H9 (cell line): ENCODE data around the gene SEBOX. TPM values are rescaled to one million over a fixed set of nuclear protein-coding genes. Genes with fewer than 3 reads are reported as not detected.

Experiments
- DNase-seq: peaks from one replicate; pipeline ENCODE4 v3.0.0-alpha.2; 2017
- H2AFZ ChIP-seq: one replicate; pipeline ENCODE4 v1.6.1; 2013; ENCODE audit warnings: mild to moderate bottlenecking, low read length, control low read depth, moderate library complexity
- H2AK5ac ChIP-seq: 2 replicates; pipeline ENCODE4 v1.6.1; 2013; ENCODE audit warnings: low read length, control low read depth, mixed read lengths; ENCODE audit not compliant: insufficient read length
- H2BK120ac ChIP-seq: one replicate; pipeline ENCODE4 v1.6.1; 2013; ENCODE audit warnings: low read depth, mild to moderate bottlenecking, low read length, control low read depth, inconsistent platforms; ENCODE audit not compliant: poor library complexity, severe bottlenecking
- H2BK12ac ChIP-seq: 2 replicates; pipeline ENCODE4 v1.6.1; 2013; ENCODE audit warnings: low read length, control low read depth, mixed read lengths, low read depth; ENCODE audit not compliant: insufficient read length
- H2BK15ac ChIP-seq: 2 replicates; pipeline ENCODE4 v1.6.1; 2013; ENCODE audit warnings: low read depth, low read length, control low read depth
- H2BK20ac ChIP-seq: one replicate; pipeline ENCODE4 v1.6.1; 2013; ENCODE audit warnings: low read depth, mild to moderate bottlenecking, low read length, control low read depth, inconsistent platforms; ENCODE audit not compliant: poor library complexity, severe bottlenecking
- H2BK5ac ChIP-seq: 2 replicates; pipeline ENCODE4 v1.6.1; 2013; ENCODE audit warnings: low read length, control low read depth, mixed read lengths; ENCODE audit not compliant: insufficient read length
- H3K14ac ChIP-seq: 2 replicates; pipeline ENCODE4 v1.6.1; 2013; ENCODE audit warnings: low read length, control low read depth; ENCODE audit not compliant: insufficient read depth
- H3K18ac ChIP-seq: 2 replicates; pipeline ENCODE4 v1.6.1; 2013; ENCODE audit warnings: low read depth, mild to moderate bottlenecking, mixed read lengths, low read length, control low read depth; ENCODE audit not compliant: insufficient read length
- H3K23ac ChIP-seq: 2 replicates; pipeline ENCODE4 v1.6.1; 2013; ENCODE audit warnings: low read length, control low read depth, mixed read lengths, low read depth; ENCODE audit not compliant: insufficient read length
- H3K23me2 ChIP-seq: 2 replicates; pipeline ENCODE4 v1.6.1; 2013; ENCODE audit warnings: low read depth, mild to moderate bottlenecking, mixed read lengths, low read length, control low read depth; ENCODE audit not compliant: insufficient read length, poor library complexity, severe bottlenecking
- H3K27ac ChIP-seq: 2 replicates; pipeline ENCODE4 v1.5.1; 2013; ENCODE audit warnings: low read length, control low read depth, mixed read lengths, low read depth; ENCODE audit not compliant: insufficient read length
- H3K27me3 ChIP-seq: 2 replicates; pipeline ENCODE4 v1.6.1; 2013; ENCODE audit warnings: low read length, control low read depth, inconsistent platforms; ENCODE audit not compliant: insufficient read depth
- H3K4ac ChIP-seq: 2 replicates; pipeline ENCODE4 v1.6.1; 2013; ENCODE audit warnings: low read depth, mild to moderate bottlenecking, control low read depth, inconsistent platforms, low read length, moderate library complexity
- H3K4me1 ChIP-seq: 2 replicates; pipeline ENCODE4 v1.6.1; 2013; ENCODE audit warnings: low read length, control low read depth, inconsistent platforms; ENCODE audit not compliant: insufficient read depth
- H3K4me2 ChIP-seq: 2 replicates; pipeline ENCODE4 v1.6.1; 2013; ENCODE audit warnings: low read length, control low read depth, mixed read lengths; ENCODE audit not compliant: insufficient read length, insufficient read depth
- H3K56ac ChIP-seq: 2 replicates; pipeline ENCODE4 v1.6.1; 2013; ENCODE audit warnings: low read depth, mild to moderate bottlenecking, mixed read lengths, low read length, control low read depth; ENCODE audit not compliant: insufficient read length
- H3K79me1 ChIP-seq: 2 replicates; pipeline ENCODE4 v1.6.1; 2013; ENCODE audit warnings: low read depth, mild to moderate bottlenecking, moderate library complexity, low read length, control low read depth, inconsistent platforms; ENCODE audit not compliant: insufficient read depth, poor library complexity, severe bottlenecking
- H3K79me2 ChIP-seq: 2 replicates; pipeline ENCODE4 v1.6.1; 2013; ENCODE audit warnings: low read length, control low read depth, inconsistent platforms; ENCODE audit not compliant: insufficient read depth
- H3K9ac ChIP-seq: 2 replicates; pipeline ENCODE4 v1.6.1; 2013; ENCODE audit warnings: low read length, control low read depth, mixed read lengths; ENCODE audit not compliant: insufficient read length; ENCODE audit errors: extremely low read depth
- H3K9me3 ChIP-seq: one replicate; pipeline ENCODE4 v1.6.1; 2013; ENCODE audit warnings: low read depth, low read length, inconsistent platforms; ENCODE audit not compliant: control insufficient read depth
- H3T11ph ChIP-seq: one replicate; pipeline ENCODE4 v1.6.1; 2013; ENCODE audit warnings: mild to moderate bottlenecking, low read length, control low read depth, inconsistent platforms
- H4K20me1 ChIP-seq: one replicate; pipeline ENCODE4 v1.6.1; 2013; ENCODE audit not compliant: control insufficient read depth, insufficient read length, insufficient read depth
- H4K5ac ChIP-seq: 2 replicates; pipeline ENCODE4 v1.6.1; 2013; ENCODE audit warnings: low read depth, mild to moderate bottlenecking, mixed read lengths, low read length, control low read depth; ENCODE audit not compliant: insufficient read length
- H4K8ac ChIP-seq: replicated peaks from 2 replicates; pipeline ENCODE4 v1.6.1; 2013; ENCODE audit warnings: low read length, control low read depth, mixed read lengths, low read depth; ENCODE audit not compliant: insufficient read length
- H4K91ac ChIP-seq: 2 replicates; pipeline ENCODE4 v1.6.1; 2013; ENCODE audit warnings: low read depth, mild to moderate bottlenecking, moderate library complexity, mixed read lengths, low read length, control low read depth; ENCODE audit not compliant: insufficient read length
- H3K27ac Mint-ChIP-seq, 3 experiments: 2 replicates in 2 of 3; 3 replicates in 1 of 3; pipeline ENCODE4 v1.8.0; 2020 to 2021; ENCODE audit warnings: mixed read lengths in 3 of 3, mild to moderate bottlenecking in 1 of 3, moderate library complexity in 1 of 3
- H3K27me3 Mint-ChIP-seq: 2 replicates; pipeline ENCODE4 v1.8.0; 2021; ENCODE audit warnings: low read depth, mild to moderate bottlenecking, moderate library complexity, mixed read lengths
- H3K36me3 Mint-ChIP-seq, 3 experiments: 2 replicates in 2 of 3; 3 replicates in 1 of 3; pipeline ENCODE4 v1.8.0; 2020 to 2021; ENCODE audit warnings: low read depth in 3 of 3, mixed read lengths in 3 of 3; ENCODE audit not compliant: insufficient read depth in 1 of 3
- H3K4me1 Mint-ChIP-seq, 2 experiments: 2 replicates each; pipeline ENCODE4 v1.8.0; 2020; ENCODE audit warnings: mixed read lengths in 2 of 2
- H3K4me3 Mint-ChIP-seq, 2 experiments: 2 replicates in 1 of 2; 3 replicates in 1 of 2; pipeline ENCODE4 v1.8.0; 2020 to 2021; ENCODE audit warnings: mild to moderate bottlenecking in 2 of 2, mixed read lengths in 2 of 2, moderate library complexity in 1 of 2
- H3K9me3 Mint-ChIP-seq, 2 experiments: 2 replicates in 1 of 2; 3 replicates in 1 of 2; pipeline ENCODE4 v1.8.0; 2020; ENCODE audit warnings: mild to moderate bottlenecking in 2 of 2, mixed read lengths in 2 of 2, moderate library complexity in 1 of 2
- WGBS: extraction: QIAGEN DNeasy Blood & Tissue Kit; methylation state at CpG from one replicate; pipeline ENCODE4 v1.1.7; 2013; ENCODE audit warnings: missing lambda C conversion rate, low lambda C conversion rate, mixed read lengths; ENCODE audit not compliant: insufficient read length; ENCODE audit errors: extremely low coverage; 5-methylcytosine and 5-hydroxymethylcytosine counted together
- total RNA-seq: library from RNA; stranded (reverse); gene quantifications from 2 replicates; pipeline ENCODE4 v1.2.1, GENCODE V29; 2021
- TF ChIP-seq, protein P1 (sequence below): fragments of 200-600 bp; sonication (generic); conservative IDR thresholded peaks from 3 replicates; pipeline ENCODE4 v1.8.0; 2021; ENCODE audit warnings: antibody characterized with exemption, mild to moderate bottlenecking

Gene SEBOX
- total RNA-seq, 1 experiment from 2014 or later = not detected

DNA sequence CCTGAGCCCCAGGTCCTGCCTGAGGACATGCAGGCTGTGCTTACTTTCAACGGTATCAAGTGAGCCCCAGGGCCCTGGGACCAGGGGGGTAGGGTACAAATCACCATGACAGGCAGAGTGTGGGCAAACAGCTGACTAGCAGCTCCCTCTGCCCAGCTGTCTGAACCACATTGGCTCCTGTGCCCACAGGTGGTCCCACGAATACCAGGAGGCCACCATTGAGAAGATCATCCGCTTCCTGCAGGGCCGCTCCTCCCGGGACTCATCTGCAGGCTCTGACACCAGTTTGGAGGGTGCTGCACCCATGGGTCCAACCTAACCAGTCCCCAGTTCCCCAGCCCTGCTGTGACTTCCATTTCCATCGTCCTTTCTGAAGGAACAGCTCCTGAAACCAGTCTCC lies 31.0 kb upstream of the SEBOX start:
- Histone ChIP-seq H2BK120ac (no peak overlapping the region), H2BK20ac (no peak overlapping the region), H3K56ac (no peak overlapping the region), H3K9me3 (no peaks in the 10 kb centered on the region), H3K18ac (no peak overlapping the region), H2BK15ac (no peak overlapping the region), H2BK5ac (no peak overlapping the region), H2AK5ac (no peak overlapping the region), H3T11ph (no peak overlapping the region), H3K4me2 (no peak overlapping the region), H4K91ac (no peak overlapping the region), H3K79me2 (no peaks in the 10 kb centered on the region), H4K8ac (no peak overlapping the region), H3K27ac (no peak overlapping the region), H3K23ac (no peak overlapping the region), H3K4me1 (no peaks in the 10 kb centered on the region), H4K5ac (no peak overlapping the region), H3K23me2 (no peaks in the 10 kb centered on the region), H3K9ac (no peak overlapping the region), H3K14ac (no peak overlapping the region), H4K20me1 (no peaks in the 10 kb centered on the region), H3K4ac (no peak overlapping the region), H2AFZ (no peak overlapping the region), H2BK12ac (no peak overlapping the region), H3K27me3 (no peaks in the 10 kb centered on the region), H3K79me1 (no peaks in the 10 kb centered on the region)
- Mint-ChIP-seq H3K4me1 (peaks cover 3 to 11% of the 10 kb centered on the region in 2 experiments; a peak in 3 of 4 replicates), H3K9me3 (no peaks in the 10 kb centered on the region), H3K27me3 (peaks cover 39% of the 10 kb centered on the region), H3K36me3 (peaks cover 1 to 7% (median 5%) of the 10 kb centered on the region in 3 experiments; a peak in 4 of 7 replicates), H3K4me3 (no peak overlapping the region), H3K27ac (peak overlapping the region in 1 of 3 experiments; percentile 62; a peak in 1 of 7 replicates)
- DNase-seq = no peak
- WGBS = no CpG with 5 or more reads among the region's 6 CpGs
- TF ChIP-seq, protein P1, sequence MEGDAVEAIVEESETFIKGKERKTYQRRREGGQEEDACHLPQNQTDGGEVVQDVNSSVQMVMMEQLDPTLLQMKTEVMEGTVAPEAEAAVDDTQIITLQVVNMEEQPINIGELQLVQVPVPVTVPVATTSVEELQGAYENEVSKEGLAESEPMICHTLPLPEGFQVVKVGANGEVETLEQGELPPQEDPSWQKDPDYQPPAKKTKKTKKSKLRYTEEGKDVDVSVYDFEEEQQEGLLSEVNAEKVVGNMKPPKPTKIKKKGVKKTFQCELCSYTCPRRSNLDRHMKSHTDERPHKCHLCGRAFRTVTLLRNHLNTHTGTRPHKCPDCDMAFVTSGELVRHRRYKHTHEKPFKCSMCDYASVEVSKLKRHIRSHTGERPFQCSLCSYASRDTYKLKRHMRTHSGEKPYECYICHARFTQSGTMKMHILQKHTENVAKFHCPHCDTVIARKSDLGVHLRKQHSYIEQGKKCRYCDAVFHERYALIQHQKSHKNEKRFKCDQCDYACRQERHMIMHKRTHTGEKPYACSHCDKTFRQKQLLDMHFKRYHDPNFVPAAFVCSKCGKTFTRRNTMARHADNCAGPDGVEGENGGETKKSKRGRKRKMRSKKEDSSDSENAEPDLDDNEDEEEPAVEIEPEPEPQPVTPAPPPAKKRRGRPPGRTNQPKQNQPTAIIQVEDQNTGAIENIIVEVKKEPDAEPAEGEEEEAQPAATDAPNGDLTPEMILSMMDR = no peak
